H9 (cell line): ENCODE measurements around the gene PARVB. TPM values are rescaled to one million over a fixed set of nuclear protein-coding genes. Genes with fewer than 3 reads are reported as not detected.

Source experiments
- DNase-seq: peaks from one replicate; pipeline ENCODE4 v3.0.0-alpha.2; 2017
- H2AFZ ChIP-seq: one replicate; pipeline ENCODE4 v1.6.1; 2013; ENCODE audit warnings: mild to moderate bottlenecking, low read length, control low read depth, moderate library complexity
- H2AK5ac ChIP-seq: 2 replicates; pipeline ENCODE4 v1.6.1; 2013; ENCODE audit warnings: low read length, control low read depth, mixed read lengths; ENCODE audit not compliant: insufficient read length
- H2BK120ac ChIP-seq: one replicate; pipeline ENCODE4 v1.6.1; 2013; ENCODE audit warnings: low read depth, mild to moderate bottlenecking, low read length, control low read depth, inconsistent platforms; ENCODE audit not compliant: poor library complexity, severe bottlenecking
- H2BK12ac ChIP-seq: 2 replicates; pipeline ENCODE4 v1.6.1; 2013; ENCODE audit warnings: low read length, control low read depth, mixed read lengths, low read depth; ENCODE audit not compliant: insufficient read length
- H2BK15ac ChIP-seq: 2 replicates; pipeline ENCODE4 v1.6.1; 2013; ENCODE audit warnings: low read depth, low read length, control low read depth
- H2BK20ac ChIP-seq: one replicate; pipeline ENCODE4 v1.6.1; 2013; ENCODE audit warnings: low read depth, mild to moderate bottlenecking, low read length, control low read depth, inconsistent platforms; ENCODE audit not compliant: poor library complexity, severe bottlenecking
- H2BK5ac ChIP-seq: 2 replicates; pipeline ENCODE4 v1.6.1; 2013; ENCODE audit warnings: low read length, control low read depth, mixed read lengths; ENCODE audit not compliant: insufficient read length
- H3K14ac ChIP-seq: 2 replicates; pipeline ENCODE4 v1.6.1; 2013; ENCODE audit warnings: low read length, control low read depth; ENCODE audit not compliant: insufficient read depth
- H3K18ac ChIP-seq: 2 replicates; pipeline ENCODE4 v1.6.1; 2013; ENCODE audit warnings: low read depth, mild to moderate bottlenecking, mixed read lengths, low read length, control low read depth; ENCODE audit not compliant: insufficient read length
- H3K23ac ChIP-seq: 2 replicates; pipeline ENCODE4 v1.6.1; 2013; ENCODE audit warnings: low read length, control low read depth, mixed read lengths, low read depth; ENCODE audit not compliant: insufficient read length
- H3K23me2 ChIP-seq: 2 replicates; pipeline ENCODE4 v1.6.1; 2013; ENCODE audit warnings: low read depth, mild to moderate bottlenecking, mixed read lengths, low read length, control low read depth; ENCODE audit not compliant: insufficient read length, poor library complexity, severe bottlenecking
- H3K27ac ChIP-seq: 2 replicates; pipeline ENCODE4 v1.5.1; 2013; ENCODE audit warnings: low read length, control low read depth, mixed read lengths, low read depth; ENCODE audit not compliant: insufficient read length
- H3K27me3 ChIP-seq: 2 replicates; pipeline ENCODE4 v1.6.1; 2013; ENCODE audit warnings: low read length, control low read depth, inconsistent platforms; ENCODE audit not compliant: insufficient read depth
- H3K4ac ChIP-seq: 2 replicates; pipeline ENCODE4 v1.6.1; 2013; ENCODE audit warnings: low read depth, mild to moderate bottlenecking, control low read depth, inconsistent platforms, low read length, moderate library complexity
- H3K4me1 ChIP-seq: 2 replicates; pipeline ENCODE4 v1.6.1; 2013; ENCODE audit warnings: low read length, control low read depth, inconsistent platforms; ENCODE audit not compliant: insufficient read depth
- H3K4me2 ChIP-seq: 2 replicates; pipeline ENCODE4 v1.6.1; 2013; ENCODE audit warnings: low read length, control low read depth, mixed read lengths; ENCODE audit not compliant: insufficient read length, insufficient read depth
- H3K56ac ChIP-seq: 2 replicates; pipeline ENCODE4 v1.6.1; 2013; ENCODE audit warnings: low read depth, mild to moderate bottlenecking, mixed read lengths, low read length, control low read depth; ENCODE audit not compliant: insufficient read length
- H3K79me1 ChIP-seq: 2 replicates; pipeline ENCODE4 v1.6.1; 2013; ENCODE audit warnings: low read depth, mild to moderate bottlenecking, moderate library complexity, low read length, control low read depth, inconsistent platforms; ENCODE audit not compliant: insufficient read depth, poor library complexity, severe bottlenecking
- H3K79me2 ChIP-seq: 2 replicates; pipeline ENCODE4 v1.6.1; 2013; ENCODE audit warnings: low read length, control low read depth, inconsistent platforms; ENCODE audit not compliant: insufficient read depth
- H3K9ac ChIP-seq: 2 replicates; pipeline ENCODE4 v1.6.1; 2013; ENCODE audit warnings: low read length, control low read depth, mixed read lengths; ENCODE audit not compliant: insufficient read length; ENCODE audit errors: extremely low read depth
- H3K9me3 ChIP-seq: one replicate; pipeline ENCODE4 v1.6.1; 2013; ENCODE audit warnings: low read depth, low read length, inconsistent platforms; ENCODE audit not compliant: control insufficient read depth
- H3T11ph ChIP-seq: one replicate; pipeline ENCODE4 v1.6.1; 2013; ENCODE audit warnings: mild to moderate bottlenecking, low read length, control low read depth, inconsistent platforms
- H4K20me1 ChIP-seq: one replicate; pipeline ENCODE4 v1.6.1; 2013; ENCODE audit not compliant: control insufficient read depth, insufficient read length, insufficient read depth
- H4K5ac ChIP-seq: 2 replicates; pipeline ENCODE4 v1.6.1; 2013; ENCODE audit warnings: low read depth, mild to moderate bottlenecking, mixed read lengths, low read length, control low read depth; ENCODE audit not compliant: insufficient read length
- H4K8ac ChIP-seq: replicated peaks from 2 replicates; pipeline ENCODE4 v1.6.1; 2013; ENCODE audit warnings: low read length, control low read depth, mixed read lengths, low read depth; ENCODE audit not compliant: insufficient read length
- H4K91ac ChIP-seq: 2 replicates; pipeline ENCODE4 v1.6.1; 2013; ENCODE audit warnings: low read depth, mild to moderate bottlenecking, moderate library complexity, mixed read lengths, low read length, control low read depth; ENCODE audit not compliant: insufficient read length
- H3K27ac Mint-ChIP-seq, 3 experiments: 2 replicates in 2 of 3; 3 replicates in 1 of 3; pipeline ENCODE4 v1.8.0; 2020 to 2021; ENCODE audit warnings: mixed read lengths in 3 of 3, mild to moderate bottlenecking in 1 of 3, moderate library complexity in 1 of 3
- H3K27me3 Mint-ChIP-seq: 2 replicates; pipeline ENCODE4 v1.8.0; 2021; ENCODE audit warnings: low read depth, mild to moderate bottlenecking, moderate library complexity, mixed read lengths
- H3K36me3 Mint-ChIP-seq, 3 experiments: 2 replicates in 2 of 3; 3 replicates in 1 of 3; pipeline ENCODE4 v1.8.0; 2020 to 2021; ENCODE audit warnings: low read depth in 3 of 3, mixed read lengths in 3 of 3; ENCODE audit not compliant: insufficient read depth in 1 of 3
- H3K4me1 Mint-ChIP-seq, 2 experiments: 2 replicates each; pipeline ENCODE4 v1.8.0; 2020; ENCODE audit warnings: mixed read lengths in 2 of 2
- H3K4me3 Mint-ChIP-seq, 2 experiments: 2 replicates in 1 of 2; 3 replicates in 1 of 2; pipeline ENCODE4 v1.8.0; 2020 to 2021; ENCODE audit warnings: mild to moderate bottlenecking in 2 of 2, mixed read lengths in 2 of 2, moderate library complexity in 1 of 2
- H3K9me3 Mint-ChIP-seq, 2 experiments: 2 replicates in 1 of 2; 3 replicates in 1 of 2; pipeline ENCODE4 v1.8.0; 2020; ENCODE audit warnings: mild to moderate bottlenecking in 2 of 2, mixed read lengths in 2 of 2, moderate library complexity in 1 of 2
- CTCF ChIP-seq: fragments of 200-600 bp; sonication (generic); conservative IDR thresholded peaks from 3 replicates; pipeline ENCODE4 v1.8.0; 2021; ENCODE audit warnings: antibody characterized with exemption, mild to moderate bottlenecking
- WGBS: extraction: QIAGEN DNeasy Blood & Tissue Kit; methylation state at CpG from one replicate; pipeline ENCODE4 v1.1.7; 2013; ENCODE audit warnings: missing lambda C conversion rate, low lambda C conversion rate, mixed read lengths; ENCODE audit not compliant: insufficient read length; ENCODE audit errors: extremely low coverage; 5-methylcytosine and 5-hydroxymethylcytosine counted together
- total RNA-seq: library from RNA; stranded (reverse); gene quantifications from 2 replicates; pipeline ENCODE4 v1.2.1, GENCODE V29; 2021

PARVB gene
- total RNA-seq, 1 experiment from 2014 or later: 15.6 TPM

DNA sequence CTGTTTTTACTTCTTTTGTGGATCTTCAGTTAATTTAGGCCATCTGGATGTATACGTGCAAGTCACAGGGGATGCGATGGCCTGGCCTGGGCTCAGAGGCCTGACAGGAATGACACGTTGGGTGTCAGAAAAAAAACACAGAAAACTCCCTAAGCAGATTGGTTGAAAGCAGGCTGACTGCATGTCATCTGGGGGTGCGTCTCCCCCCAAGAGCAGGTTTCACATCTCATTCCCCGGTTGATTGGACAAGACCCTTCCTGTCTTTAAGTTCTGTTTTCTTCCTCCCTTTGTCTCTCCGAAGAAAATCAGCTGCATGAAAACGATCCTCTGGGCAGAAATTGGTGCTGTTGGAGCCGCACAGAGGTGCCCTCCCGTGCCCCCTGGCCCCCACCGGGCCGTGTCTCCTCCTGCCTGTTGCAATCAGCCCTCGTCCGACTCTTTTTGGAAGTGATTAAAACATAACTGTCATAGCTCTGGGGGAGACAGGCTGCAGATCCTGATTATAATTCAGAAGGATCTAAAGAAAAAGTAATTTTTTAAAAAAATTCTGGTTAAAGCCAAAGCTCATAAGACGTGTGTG lies 84.8 kb downstream of the PARVB start:
- Histone ChIP-seq H4K91ac (no peak overlapping the region), H2AFZ (no peak overlapping the region), H2AK5ac (no peak overlapping the region), H3K27me3 (no peaks in the 10 kb centered on the region), H3K9me3 (no peaks in the 10 kb centered on the region), H3K27ac (no peak overlapping the region), H2BK12ac (no peak overlapping the region), H3K4me2 (no peak overlapping the region), H3K79me1 (no peaks in the 10 kb centered on the region), H3K14ac (no peak overlapping the region), H2BK15ac (no peak overlapping the region), H3K23me2 (no peaks in the 10 kb centered on the region), H2BK120ac (no peak overlapping the region), H3K4me1 (peaks cover 7% of the 10 kb centered on the region; the same call in 1 of the 2 replicates), H3K23ac (no peak overlapping the region), H4K8ac (no peak overlapping the region), H2BK20ac (no peak overlapping the region), H3K18ac (no peak overlapping the region), H4K20me1 (no peaks in the 10 kb centered on the region), H4K5ac (no peak overlapping the region), H3K56ac (no peak overlapping the region), H3T11ph (no peak overlapping the region), H3K9ac (no peak overlapping the region), H3K4ac (no peak overlapping the region), H2BK5ac (no peak overlapping the region), H3K79me2 (no peaks in the 10 kb centered on the region)
- WGBS: no CpG with 5 or more reads among the region's 14 CpGs
- no peak overlapping the region for H3K4me3 Mint-ChIP-seq
- TF ChIP-seq CTCF: no peak
- H3K27ac Mint-ChIP-seq: peak overlapping the region in 2 of 3 experiments; percentile 74 to 92; a peak in 4 of 7 replicates
- H3K27me3 Mint-ChIP-seq: no peaks in the 10 kb centered on the region
- no peak for DNase-seq
- H3K4me1 Mint-ChIP-seq: peaks cover 43 to 47% of the 10 kb centered on the region in 2 experiments
- peaks cover 9 to 17% (median 12%) of the 10 kb centered on the region in 3 experiments for H3K36me3 Mint-ChIP-seq
- peaks cover 5 to 10% of the 10 kb centered on the region in 2 experiments for H3K9me3 Mint-ChIP-seq
